Left ventricle myocardium inferior (tissue), 1 donor: ENCODE data around the gene KPNA6. TPM values are rescaled to one million over a fixed set of nuclear protein-coding genes. Genes with fewer than 3 reads are reported as not detected.
A peak's percentile ranks its signal among the peaks of the same experiment; 100 is the strongest.

Experiments used
- DNase-seq: peaks from one replicate; pipeline ENCODE4 v3.0.0-alpha.2; 2020
- H3K27ac ChIP-seq: fragments of 200-600 bp; replicated peaks from 2 replicates; pipeline ENCODE4 v1.8.0; 2021
- H3K27me3 ChIP-seq: fragments of 200-600 bp; 2 replicates; pipeline ENCODE4 v1.8.0; 2021; ENCODE audit warnings: low read depth
- H3K36me3 ChIP-seq: fragments of 200-600 bp; 2 replicates; pipeline ENCODE4 v1.8.0; 2021
- H3K4me1 ChIP-seq: fragments of 200-600 bp; 2 replicates; pipeline ENCODE4 v1.8.0; 2021
- H3K4me3 ChIP-seq: fragments of 200-600 bp; 2 replicates; pipeline ENCODE4 v1.8.0; 2021; ENCODE audit warnings: mild to moderate bottlenecking, moderate library complexity
- H3K9me3 ChIP-seq: fragments of 200-600 bp; replicated peaks from 2 replicates; pipeline ENCODE4 v1.8.0; 2021
- CTCF ChIP-seq: fragments of 200-600 bp; IDR thresholded peaks from 2 replicates; pipeline ENCODE4 v1.8.0; 2021; ENCODE audit warnings: antibody characterized with exemption, mild to moderate bottlenecking, borderline replicate concordance
- intact Hi-C: fragments of 100-400 bp; cut with micrococcal nuclease; formaldehyde crosslinking; loops from one replicate; pipeline ENCODE4 v1.11.0; 2022
- total RNA-seq: library from RNA; stranded (reverse); fragmentation: NEBNext Ultra II Directional; extraction: Animal tissue kit (Norgen Biotek cat#: 25700); gene quantifications from one replicate; pipeline ENCODE4 v1.2.1, GENCODE V29; 2021
- donor health status: DM: no; HTN: yes; CAD: no; lungs with severe emphysema.

KPNA6 gene
- total RNA-seq, 1 donor from 2014 or later, result 75.9 TPM

- peaks cover 64% of the 10 kb centered on the region for H3K36me3 ChIP-seq
- no peak for TF ChIP-seq CTCF
- intact Hi-C loops, result loop anchor here (10.0 kb wide), 1 partner anchor 94 kb away; no protein-coding TSS in a partner anchor
- H3K27ac ChIP-seq, result peak overlapping the region; percentile 92
- H3K9me3 ChIP-seq, result no peaks in the 10 kb centered on the region
- DNase-seq, result no peak
- peaks cover 55% of the 10 kb centered on the region for H3K4me1 ChIP-seq
- no peaks in the 10 kb centered on the region for H3K27me3 ChIP-seq
- H3K4me3 ChIP-seq, result peak overlapping the region; percentile 98
Measured at GRCh38 chr1:32220746-32221580, 113.1 kb downstream of the KPNA6 start.

GRCh38 chr1:32221581-32221979 is 113.7 kb downstream of the KPNA6 start:
- intact Hi-C loops, result loop anchor here (10.0 kb wide), 1 partner anchor 93 kb away; no protein-coding TSS in a partner anchor
- no peak for DNase-seq
- Histone ChIP-seq H3K4me1 (peaks cover 49% of the 10 kb centered on the region), H3K27ac (peak overlapping the region; percentile 92), H3K9me3 (no peaks in the 10 kb centered on the region), H3K36me3 (peaks cover 64% of the 10 kb centered on the region), H3K27me3 (no peaks in the 10 kb centered on the region), H3K4me3 (peak overlapping the region; percentile 98)
- no peak for TF ChIP-seq CTCF

- H3K4me1 ChIP-seq, result peaks cover 44% of the 10 kb centered on the region
- peak within 1 kb of the TSS; percentile 92 for H3K27ac ChIP-seq
- peak; percentile 91 for DNase-seq
- no peaks in the 10 kb centered on the region for H3K27me3 ChIP-seq
- intact Hi-C loops, result loop anchor here (10.0 kb wide), 1 partner anchor 93 kb away; no protein-coding TSS in a partner anchor
- peak within 1 kb of the TSS; percentile 98 for H3K4me3 ChIP-seq
- H3K36me3 ChIP-seq, result peaks cover 64% of the 10 kb centered on the region
- TF ChIP-seq CTCF, result no peak
- no peaks in the 10 kb centered on the region for H3K9me3 ChIP-seq
Measured at GRCh38 chr1:32221980-32222755, 114.3 kb downstream of the KPNA6 start, which contains the start of the genes EIF3I and TMEM234. EIF3I (plus strand) TSS chr1:32222407; CDS start chr1:32222442, 35 bp downstream. TMEM234 (minus strand) TSS chr1:32222353; CDS start chr1:32222322, 31 bp downstream.

- no peak for DNase-seq
- H3K4me3 ChIP-seq, result peak overlapping the region; percentile 98
- no peaks in the 10 kb centered on the region for H3K9me3 ChIP-seq
- peak overlapping the region; percentile 92 for H3K27ac ChIP-seq
- intact Hi-C loops, result loop anchor here (10.0 kb wide), 1 partner anchor 91 kb away; no protein-coding TSS in a partner anchor
- TF ChIP-seq CTCF, result peak; percentile 12
- no peaks in the 10 kb centered on the region for H3K27me3 ChIP-seq
- H3K4me1 ChIP-seq, result peaks cover 44% of the 10 kb centered on the region
- H3K36me3 ChIP-seq, result peaks cover 69% of the 10 kb centered on the region
Measured at GRCh38 chr1:32223683-32224082, 115.8 kb downstream of the KPNA6 start.

- H3K4me1 ChIP-seq, result peaks cover 44% of the 10 kb centered on the region
- DNase-seq, result no peak
- no peaks in the 10 kb centered on the region for H3K9me3 ChIP-seq
- H3K36me3 ChIP-seq, result peaks cover 69% of the 10 kb centered on the region
- intact Hi-C loops, result loop anchor here (10.0 kb wide), 1 partner anchor 91 kb away; no protein-coding TSS in a partner anchor
- peak overlapping the region; percentile 92 for H3K27ac ChIP-seq
- H3K27me3 ChIP-seq, result no peaks in the 10 kb centered on the region
- TF ChIP-seq CTCF, result no peak
- H3K4me3 ChIP-seq, result peak overlapping the region; percentile 98
Measured at GRCh38 chr1:32224285-32224684, 116.4 kb downstream of the KPNA6 start.
